Measurements from ENCODE around the gene USP40.

- TF ChIP-seq CEBPZ (IDR thresholded peaks at IDR 0.05; ENCODE audit: borderline replicate concordance, low read depth, low read length): no peak
- TF ChIP-seq PATZ1 (CRISPR knock-in tag; IDR thresholded peaks at IDR 0.05; ENCODE audit: borderline replicate concordance): no peak
- TF ChIP-seq CTCF (IDR thresholded peaks at IDR 0.05 in 2 of 3, conservative IDR thresholded peaks at IDR 0.05 in 1 of 3; ENCODE audit: insufficient read depth in 2 of 3, low read depth in 1 of 3, low read length in 3 of 3): no peak
These were observed 139.8 kb downstream of the USP40 start for GRCh38 chr2:233426619-233427342.
